Measurements from ENCODE around the gene ATG2B. TPM values are rescaled to one million over a fixed set of nuclear protein-coding genes. Genes with fewer than 3 reads are reported as not detected.

ATG2B gene
- total RNA-seq, 1 donor from 2014 or later = 22.4 TPM

DNA sequence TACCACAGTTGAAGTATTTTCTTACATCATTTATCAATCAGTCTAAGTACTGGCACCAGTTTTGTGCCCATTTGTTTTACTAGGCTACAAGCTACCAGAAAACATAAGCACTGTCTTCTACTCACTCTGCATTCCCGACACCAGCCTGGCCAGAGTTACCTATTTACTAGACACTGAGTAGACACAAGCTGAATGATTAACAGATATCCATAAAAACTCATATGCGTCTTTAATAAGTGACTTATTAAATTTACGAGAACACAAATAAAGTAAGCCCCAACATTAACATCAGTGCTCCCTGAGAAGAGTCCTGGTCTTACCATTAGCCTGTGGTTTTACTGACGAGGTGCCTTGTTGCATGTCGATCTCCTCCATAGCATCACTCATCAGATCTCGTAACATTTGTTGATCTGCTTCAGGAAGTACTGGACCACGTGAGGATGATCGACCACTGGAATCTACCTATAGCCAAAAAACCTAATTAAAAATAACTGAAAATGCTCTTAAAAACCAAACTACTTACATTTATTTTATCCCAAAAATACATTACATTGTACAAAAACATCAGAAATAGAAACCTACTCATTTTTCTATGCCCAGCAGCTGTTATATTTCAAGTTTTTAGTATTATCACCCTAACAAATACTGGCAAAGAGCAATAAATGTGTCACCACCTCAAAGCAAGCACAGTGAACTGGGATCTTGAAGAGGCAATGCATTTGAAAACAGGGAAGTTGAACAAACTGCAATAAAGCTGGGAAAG, 53.8 kb downstream of the ATG2B start:
- ATAC-seq (no peak), DNase-seq (no peak)
- Histone ChIP-seq H3K36me3 (peaks cover 97% of the 10 kb centered on the region), H3K27ac (no peak overlapping the region), H3K27me3 (ENCODE audit: low read depth) (no peaks in the 10 kb centered on the region), H3K9me3 (no peaks in the 10 kb centered on the region), H3K4me3 (no peak overlapping the region), H3K4me1 (no peaks in the 10 kb centered on the region)
- intact Hi-C loops (cut with DNase I) = no loop called here
- TF ChIP-seq, protein P1, sequence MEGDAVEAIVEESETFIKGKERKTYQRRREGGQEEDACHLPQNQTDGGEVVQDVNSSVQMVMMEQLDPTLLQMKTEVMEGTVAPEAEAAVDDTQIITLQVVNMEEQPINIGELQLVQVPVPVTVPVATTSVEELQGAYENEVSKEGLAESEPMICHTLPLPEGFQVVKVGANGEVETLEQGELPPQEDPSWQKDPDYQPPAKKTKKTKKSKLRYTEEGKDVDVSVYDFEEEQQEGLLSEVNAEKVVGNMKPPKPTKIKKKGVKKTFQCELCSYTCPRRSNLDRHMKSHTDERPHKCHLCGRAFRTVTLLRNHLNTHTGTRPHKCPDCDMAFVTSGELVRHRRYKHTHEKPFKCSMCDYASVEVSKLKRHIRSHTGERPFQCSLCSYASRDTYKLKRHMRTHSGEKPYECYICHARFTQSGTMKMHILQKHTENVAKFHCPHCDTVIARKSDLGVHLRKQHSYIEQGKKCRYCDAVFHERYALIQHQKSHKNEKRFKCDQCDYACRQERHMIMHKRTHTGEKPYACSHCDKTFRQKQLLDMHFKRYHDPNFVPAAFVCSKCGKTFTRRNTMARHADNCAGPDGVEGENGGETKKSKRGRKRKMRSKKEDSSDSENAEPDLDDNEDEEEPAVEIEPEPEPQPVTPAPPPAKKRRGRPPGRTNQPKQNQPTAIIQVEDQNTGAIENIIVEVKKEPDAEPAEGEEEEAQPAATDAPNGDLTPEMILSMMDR (IDR thresholded peaks at IDR 0.05) = no peak

DNA sequence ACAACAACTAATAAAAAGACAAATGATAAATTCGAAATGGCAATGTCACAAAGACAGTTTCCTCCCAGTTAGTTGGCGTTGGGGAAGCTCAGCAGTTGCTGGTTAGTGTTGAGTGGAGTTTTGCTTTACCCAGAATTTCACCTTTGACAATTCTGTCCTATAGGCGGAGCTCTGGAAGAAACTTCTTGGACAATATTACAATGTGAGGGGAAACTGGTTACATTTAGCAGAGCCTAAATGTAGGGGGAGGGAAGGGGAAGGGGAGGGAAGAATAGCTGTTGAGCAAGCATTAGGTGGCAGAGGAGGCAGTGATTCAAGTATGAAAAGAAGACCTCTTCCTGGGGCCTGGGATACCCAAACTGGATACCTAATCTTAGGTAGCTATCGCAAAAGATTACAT, 55.7 kb downstream of the ATG2B start:
- Histone ChIP-seq H3K9me3 (no peaks in the 10 kb centered on the region), H3K4me3 (no peak overlapping the region), H3K4me1 (no peaks in the 10 kb centered on the region), H3K27me3 (ENCODE audit: low read depth) (no peaks in the 10 kb centered on the region), H3K36me3 (peaks cover 97% of the 10 kb centered on the region), H3K27ac (no peak overlapping the region)
- ATAC-seq = no peak
- TF ChIP-seq, protein P1 (IDR thresholded peaks at IDR 0.05) = no peak
- intact Hi-C loops (cut with DNase I) = no loop called here
- DNase-seq = no peak

DNA sequence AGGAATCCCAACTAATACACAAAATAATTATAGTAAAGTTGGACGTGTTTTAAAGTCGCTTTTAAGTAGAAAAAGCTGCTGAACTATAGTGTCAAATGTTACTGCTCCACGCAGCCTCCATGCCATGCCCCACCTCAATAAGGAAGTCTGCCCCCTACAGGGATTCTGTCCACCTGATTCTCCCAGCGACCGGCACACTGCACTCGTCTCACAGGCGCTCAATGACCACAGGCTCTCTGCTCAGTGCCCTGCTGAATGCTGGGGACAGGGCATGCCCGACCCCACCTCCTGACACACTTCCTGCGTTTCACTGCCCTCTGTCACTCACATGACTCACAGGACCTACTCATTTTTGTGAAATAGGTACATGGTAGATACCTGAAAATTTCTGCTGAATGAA, 58.2 kb downstream of the ATG2B start:
- no peaks in the 10 kb centered on the region for H3K9me3 ChIP-seq
- intact Hi-C loops (cut with DNase I) = no loop called here
- no peaks in the 10 kb centered on the region for H3K27me3 ChIP-seq (ENCODE audit: low read depth)
- ATAC-seq (no peak), DNase-seq (no peak)
- TF ChIP-seq, protein P1 (IDR thresholded peaks at IDR 0.05) = no peak
- H3K4me1 ChIP-seq = no peaks in the 10 kb centered on the region
- peaks cover 93% of the 10 kb centered on the region for H3K36me3 ChIP-seq
- no peak overlapping the region for H3K27ac ChIP-seq
- H3K4me3 ChIP-seq = no peak overlapping the region

DNA sequence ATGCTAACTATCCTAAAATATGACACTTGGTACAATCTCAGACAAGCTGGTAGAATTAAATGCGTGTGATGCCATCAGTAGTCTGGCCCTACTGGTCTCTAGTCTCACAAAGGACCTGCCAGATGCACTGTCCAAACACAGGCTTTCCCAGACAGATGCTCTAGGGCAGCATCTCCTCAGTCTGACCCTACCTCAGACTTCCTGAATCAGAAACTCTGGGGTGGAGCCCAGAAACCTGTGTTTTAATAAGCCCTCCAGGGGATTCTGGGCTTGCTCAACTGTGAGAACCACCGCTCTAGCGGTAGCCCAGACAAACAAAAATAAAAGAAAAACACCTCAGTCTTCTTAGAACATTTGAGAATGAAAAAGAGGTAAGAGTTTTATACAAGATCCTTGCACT, 59.2 kb downstream of the ATG2B start:
- Histone ChIP-seq H3K27me3 (ENCODE audit: low read depth) (no peaks in the 10 kb centered on the region), H3K4me1 (no peaks in the 10 kb centered on the region), H3K27ac (no peak overlapping the region), H3K36me3 (peaks cover 93% of the 10 kb centered on the region), H3K9me3 (no peaks in the 10 kb centered on the region), H3K4me3 (no peak overlapping the region)
- intact Hi-C loops (cut with DNase I) = no loop called here
- no peak for DNase-seq
- TF ChIP-seq, protein P1 (IDR thresholded peaks at IDR 0.05) = no peak
- ATAC-seq = no peak

- TF ChIP-seq, protein P1 (IDR thresholded peaks at IDR 0.05) = no peak
- Histone ChIP-seq H3K4me1 (no peaks in the 10 kb centered on the region), H3K9me3 (no peaks in the 10 kb centered on the region), H3K27me3 (ENCODE audit: low read depth) (no peaks in the 10 kb centered on the region), H3K27ac (no peak overlapping the region), H3K36me3 (peaks cover 70% of the 10 kb centered on the region), H3K4me3 (no peak overlapping the region)
- no peak for ATAC-seq
- intact Hi-C loops (cut with DNase I) = loop anchor here (10.0 kb wide), 1 partner anchor 125 kb away; no protein-coding TSS in a partner anchor
- DNase-seq = no peak
Measured at GRCh38 chr14:96299441-96299840, 63.7 kb downstream of the ATG2B start.

Measured in lower lobe of right lung (tissue), 2 donors.